HG03280 (cell line): ENCODE data around the gene ZBTB16.

ENCODE experiments used
- ATAC-seq: cut with Tn5 transposase; IDR thresholded peaks from one replicate; pipeline ENCODE4 v1.9.1; 2021; ENCODE audit warnings: mild to moderate bottlenecking, moderate library complexity; ENCODE audit not compliant: unreplicated experiment

Gene ZBTB16

GRCh38 chr11:114147375-114148012 is 88.0 kb downstream of the ZBTB16 start:
- ATAC-seq = no peak

- ATAC-seq = no peak
Measured at GRCh38 chr11:114148013-114148382, 88.5 kb downstream of the ZBTB16 start.

- no peak for ATAC-seq
Measured at GRCh38 chr11:114149689-114150407, 90.3 kb downstream of the ZBTB16 start.

GRCh38 chr11:114150671-114151070 is 91.2 kb downstream of the ZBTB16 start:
- no peak for ATAC-seq

GRCh38 chr11:114151631-114152030 is 92.1 kb downstream of the ZBTB16 start:
- no peak for ATAC-seq

- no peak for ATAC-seq
Measured at GRCh38 chr11:114152162-114152561, 92.7 kb downstream of the ZBTB16 start.

- no peak for ATAC-seq
Measured at GRCh38 chr11:114152785-114153184, 93.3 kb downstream of the ZBTB16 start.

- ATAC-seq = no peak
Measured at GRCh38 chr11:114153224-114153623, 93.7 kb downstream of the ZBTB16 start.

GRCh38 chr11:114154271-114155047 is 94.9 kb downstream of the ZBTB16 start:
- no peak for ATAC-seq

GRCh38 chr11:114155116-114155515 is 95.6 kb downstream of the ZBTB16 start:
- no peak for ATAC-seq

GRCh38 chr11:114156131-114156581 is 96.6 kb downstream of the ZBTB16 start:
- ATAC-seq = no peak

- ATAC-seq = no peak
Measured at GRCh38 chr11:114156782-114157181, 97.3 kb downstream of the ZBTB16 start.

- no peak for ATAC-seq
Measured at GRCh38 chr11:114157476-114158050, 98.1 kb downstream of the ZBTB16 start.

GRCh38 chr11:114158421-114158820 is 98.9 kb downstream of the ZBTB16 start:
- ATAC-seq = no peak

- ATAC-seq = no peak
Measured at GRCh38 chr11:114158886-114159285, 99.4 kb downstream of the ZBTB16 start.

GRCh38 chr11:114159320-114159719 is 99.8 kb downstream of the ZBTB16 start:
- no peak for ATAC-seq

- no peak for ATAC-seq
Measured at GRCh38 chr11:114159802-114160632, 100.5 kb downstream of the ZBTB16 start.

GRCh38 chr11:114160894-114161293 is 101.4 kb downstream of the ZBTB16 start:
- ATAC-seq = no peak

GRCh38 chr11:114161486-114162250 is 102.2 kb downstream of the ZBTB16 start:
- no peak for ATAC-seq

GRCh38 chr11:114162719-114163123 is 103.2 kb downstream of the ZBTB16 start:
- no peak for ATAC-seq
